NK-92 (cell line): Measurements from ENCODE around the gene SHMT1.
A peak's percentile ranks its signal among the peaks of the same experiment; 100 is the strongest.
"Not testable (repeated sequence)": the region's sequence is repeated elsewhere in the genome, so short reads cannot be mapped to it uniquely, and the experiment has no call there.

Experiments used
- DNase-seq: peaks from one replicate; lab custom pipeline; 2025; ENCODE audit not compliant: unreplicated experiment; lab: John Stamatoyannopoulos, UW

The SHMT1 gene

GRCh38 chr17:18326572-18326971, 36.8 kb downstream of the SHMT1 start:
- no peak for DNase-seq

GRCh38 chr17:18326039-18326438, 37.3 kb downstream of the SHMT1 start:
- no peak for DNase-seq

GRCh38 chr17:18324140-18325050, 39.0 kb downstream of the SHMT1 start:
- no peak for DNase-seq

GRCh38 chr17:18323507-18324139, 39.7 kb downstream of the SHMT1 start:
- DNase-seq = no peak

GRCh38 chr17:18323007-18323406, 40.3 kb downstream of the SHMT1 start:
- DNase-seq = no peak

GRCh38 chr17:18322522-18322921, 40.8 kb downstream of the SHMT1 start:
- DNase-seq = no peak

- DNase-seq = no peak
Observed at GRCh38 chr17:18321309-18321708, 42.0 kb downstream of the SHMT1 start.

GRCh38 chr17:18320301-18320700, 43.0 kb downstream of the SHMT1 start:
- DNase-seq = no peak

GRCh38 chr17:18319604-18320256, 43.6 kb downstream of the SHMT1 start:
- DNase-seq = no peak

GRCh38 chr17:18318771-18319450, 44.4 kb downstream of the SHMT1 start:
- no peak for DNase-seq

GRCh38 chr17:18318117-18318516, 45.2 kb downstream of the SHMT1 start:
- DNase-seq = no peak

- no peak for DNase-seq
Observed at GRCh38 chr17:18315961-18316360, 47.4 kb downstream of the SHMT1 start.

- DNase-seq = no peak
Observed at GRCh38 chr17:18315562-18315922, 47.8 kb downstream of the SHMT1 start.

- DNase-seq = peak; percentile 92
Observed at GRCh38 chr17:18314731-18315561, 48.4 kb downstream of the SHMT1 start, which contains the start of the genes SMCR8 and TOP3A. Gene SMCR8 (plus strand): TSS chr17:18315293. CDS start chr17:18315790, 497 bp downstream. Gene TOP3A (minus strand): TSS chr17:18314994. CDS start chr17:18314778, 216 bp downstream.

GRCh38 chr17:18314059-18314730, 49.2 kb downstream of the SHMT1 start:
- no peak for DNase-seq

GRCh38 chr17:18309202-18309601, 54.1 kb downstream of the SHMT1 start:
- DNase-seq = no peak

GRCh38 chr17:18303206-18303605, 60.1 kb downstream of the SHMT1 start:
- not testable (repeated sequence) for DNase-seq

GRCh38 chr17:18300725-18301480, 62.4 kb downstream of the SHMT1 start:
- DNase-seq = no peak

- not testable (repeated sequence) for DNase-seq
Observed at GRCh38 chr17:18298061-18298460, 65.3 kb downstream of the SHMT1 start.
